GM19099 (cell line): ENCODE data around the gene COL18A1.

Experiments used
- POLR2A ChIP-seq: IDR thresholded peaks from 3 replicates; pipeline ENCODE4 v1.6.1; 2011; ENCODE audit warnings: low read depth; ENCODE audit not compliant: insufficient read length; ENCODE audit errors: extremely low read depth

The COL18A1 gene

GRCh38 chr21:45430521-45431501 lies 25.8 kb downstream of the COL18A1 start:
- no peak for TF ChIP-seq POLR2A

- TF ChIP-seq POLR2A, result no peak
Measured at GRCh38 chr21:45431781-45432572, 27.0 kb downstream of the COL18A1 start.

GRCh38 chr21:45432575-45433255 lies 27.8 kb downstream of the COL18A1 start:
- TF ChIP-seq POLR2A, result no peak

- no peak for TF ChIP-seq POLR2A
Measured at GRCh38 chr21:45433301-45433700, 28.3 kb downstream of the COL18A1 start.

GRCh38 chr21:45433911-45434644 lies 29.1 kb downstream of the COL18A1 start:
- no peak for TF ChIP-seq POLR2A

GRCh38 chr21:45434645-45435217 lies 29.8 kb downstream of the COL18A1 start:
- no peak for TF ChIP-seq POLR2A

- TF ChIP-seq POLR2A, result no peak
Measured at GRCh38 chr21:45435405-45435981, 30.5 kb downstream of the COL18A1 start.

GRCh38 chr21:45436351-45437065 lies 31.5 kb downstream of the COL18A1 start:
- no peak for TF ChIP-seq POLR2A

- no peak for TF ChIP-seq POLR2A
Measured at GRCh38 chr21:45438391-45439145, 33.6 kb downstream of the COL18A1 start.

GRCh38 chr21:45439161-45439872 lies 34.4 kb downstream of the COL18A1 start:
- TF ChIP-seq POLR2A, result no peak

- no peak for TF ChIP-seq POLR2A
Measured at GRCh38 chr21:45439901-45440461, 35.0 kb downstream of the COL18A1 start.
